TTC549 (cell line): ENCODE data around the gene GOLT1B.

Experiments
- FAIRE-seq: peaks from 2 replicates; lab custom pipeline; 2012; peaks lifted over from hg19 to GRCh38; lab: Jason Lieb, UNC

The GOLT1B gene

GRCh38 chr12:21566223-21566906 lies 64.8 kb downstream of the GOLT1B start:
- FAIRE-seq, result no peak

- FAIRE-seq, result no peak
Observed at GRCh38 chr12:21566907-21567394, 65.4 kb downstream of the GOLT1B start.
